Measurements from ENCODE around the gene PPP2R2B. TPM values are rescaled to one million over a fixed set of nuclear protein-coding genes. Genes with fewer than 3 reads are reported as not detected.

PPP2R2B gene
- not detected in 2 replicates for total RNA-seq (2012; rRNA removed)
- polyA plus RNA-seq (2012; rRNA removed): not detected in 2 replicates
- polyA plus RNA-seq (2012; cell fraction: cytosol; rRNA removed): not detected in 2 replicates
- not detected in 2 replicates for polyA plus RNA-seq (2012; cell fraction: nucleus; rRNA removed; ENCODE audit: low replicate concordance)
- percentile 2 among the genes with signal in this experiment for Bru-seq, nascent RNA
- BruChase-seq, experiment 1, labeled RNA remaining after a 6-hour chase: percentile 1 among the genes with signal in this experiment
- BruChase-seq, experiment 2, labeled RNA remaining after a 2-hour chase: percentile 2 among the genes with signal in this experiment
- long read RNA-seq: 0 reads

DNA sequence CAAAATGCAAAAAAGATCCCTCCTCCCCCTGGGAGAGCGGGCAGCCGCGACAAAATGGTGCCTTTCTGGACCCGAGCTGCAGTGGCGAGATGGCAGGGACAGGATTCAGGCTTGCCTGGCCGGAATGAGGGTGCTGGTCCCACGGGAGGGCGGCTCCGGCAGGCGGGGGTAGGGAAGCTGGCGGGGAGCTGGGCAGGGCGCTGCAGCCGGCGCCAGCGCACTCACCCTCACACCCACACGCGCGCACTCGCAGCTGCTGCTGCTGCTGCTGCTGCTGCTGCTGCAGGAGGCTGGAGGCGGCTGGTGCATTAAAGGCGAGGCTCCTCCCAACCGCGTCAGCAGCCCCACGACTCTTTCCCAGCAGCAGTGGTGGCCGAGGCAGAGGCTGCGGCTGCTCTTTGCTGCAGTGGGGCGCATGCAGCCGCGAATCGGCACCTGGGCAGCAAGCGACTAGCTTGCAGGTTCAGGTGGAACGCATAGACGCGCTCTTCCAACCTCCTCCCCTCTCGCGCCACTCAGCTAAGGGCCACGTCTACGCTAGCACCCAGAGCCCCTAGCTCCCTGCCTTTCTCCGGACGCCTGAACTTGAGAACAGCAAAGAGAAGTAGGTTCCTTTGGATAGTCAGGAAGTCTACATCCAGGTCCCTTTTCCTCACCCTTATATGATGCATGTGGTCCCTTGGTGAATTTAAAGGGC, at the start of gene PPP2R2B:
PPP2R2B (minus strand) TSS at position 282 of the 697 bp plus-strand sequence.
- Histone ChIP-seq H3K27me3 (ENCODE audit: control insufficient read depth, insufficient read depth, low read length) (peaks cover 11% of the 10 kb centered on the region), H3K27ac (ENCODE audit: insufficient read depth, low read length) (no peak within 1 kb of the TSS), H2BK5ac (ENCODE audit: low read depth, low read length, poor library complexity, severe bottlenecking) (no peak within 1 kb of the TSS), H2AK9ac (replicated peaks; ENCODE audit: low read depth, low read length, poor library complexity) (no peak within 1 kb of the TSS), H3K9me3 (ENCODE audit: control insufficient read depth, insufficient read depth, low read length) (no peaks in the 10 kb centered on the region), H3K23ac (ENCODE audit: low read depth, low read length) (no peak within 1 kb of the TSS), H4K5ac (ENCODE audit: low read depth, low read length) (no peak within 1 kb of the TSS), H4K20me1 (ENCODE audit: insufficient read depth, low read length) (no peaks in the 10 kb centered on the region), H3K4ac (ENCODE audit: low read depth, low read length) (no peak within 1 kb of the TSS), H2BK20ac (ENCODE audit: low read depth, low read length) (no peak within 1 kb of the TSS), H3K9ac (ENCODE audit: low read depth, low read length) (no peak within 1 kb of the TSS), H2BK15ac (ENCODE audit: low read depth, low read length) (no peak within 1 kb of the TSS), H3K14ac (replicated peaks; ENCODE audit: low read depth, low read length) (no peak within 1 kb of the TSS), H3K18ac (ENCODE audit: low read depth, low read length) (no peak within 1 kb of the TSS), H4K8ac (ENCODE audit: low read depth in 2 of 2, low read length in 2 of 2) (no peak within 1 kb of the TSS), H4K91ac (ENCODE audit: insufficient read depth, low read depth, low read length) (no peak within 1 kb of the TSS), H3K4me1 (ENCODE audit: control insufficient read depth, insufficient read depth, low read length) (no peaks in the 10 kb centered on the region), H3K9me1 (ENCODE audit: insufficient read depth, low read length) (no peaks in the 10 kb centered on the region), H2AK5ac (ENCODE audit: low read depth, low read length) (no peak within 1 kb of the TSS), H3K79me1 (ENCODE audit: low read depth in 1 of 2, low read length in 2 of 2) (no peaks in the 10 kb centered on the region), H3K4me2 (ENCODE audit: low read depth, low read length) (peak within 1 kb of the TSS; percentile 67), H2AFZ (replicated peaks; ENCODE audit: low read length, poor library complexity) (peak within 1 kb of the TSS; percentile 79), H3K36me3 (ENCODE audit: control insufficient read depth, insufficient read depth, low read length) (no peaks in the 10 kb centered on the region), H3K56ac (ENCODE audit: extremely low read depth, insufficient read depth, low read length) (no peak within 1 kb of the TSS), H3K4me3 (ENCODE audit: insufficient read depth, low read depth, low read length) (no peak within 1 kb of the TSS; the same call in 1 of the 2 replicates), H2BK120ac (ENCODE audit: low read depth, low read length) (no peak within 1 kb of the TSS)
- in situ Hi-C loops (cut with MboI; ENCODE audit: low sequenced_read_pairs): no loop called here
- 3% methylated on average over 6 of the region's 40 CpGs; no CpG with 5 or more reads in 1 of the 2 experiments for WGBS, 2 experiments (ENCODE audit: extremely low coverage in 2 of 2, insufficient read length in 1 of 2)
- CTCF ChIA-PET: no interaction called here
- TF ChIP-seq, protein P1, sequence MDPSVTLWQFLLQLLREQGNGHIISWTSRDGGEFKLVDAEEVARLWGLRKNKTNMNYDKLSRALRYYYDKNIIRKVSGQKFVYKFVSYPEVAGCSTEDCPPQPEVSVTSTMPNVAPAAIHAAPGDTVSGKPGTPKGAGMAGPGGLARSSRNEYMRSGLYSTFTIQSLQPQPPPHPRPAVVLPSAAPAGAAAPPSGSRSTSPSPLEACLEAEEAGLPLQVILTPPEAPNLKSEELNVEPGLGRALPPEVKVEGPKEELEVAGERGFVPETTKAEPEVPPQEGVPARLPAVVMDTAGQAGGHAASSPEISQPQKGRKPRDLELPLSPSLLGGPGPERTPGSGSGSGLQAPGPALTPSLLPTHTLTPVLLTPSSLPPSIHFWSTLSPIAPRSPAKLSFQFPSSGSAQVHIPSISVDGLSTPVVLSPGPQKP (IDR thresholded peaks at IDR 0.05; ENCODE audit: borderline replicate concordance, low read depth, low read length): no peak
- TF ChIP-seq MXI1 (IDR thresholded peaks at IDR 0.05; ENCODE audit: borderline replicate concordance, low read depth, low read length) (no peak), POLR2A (IDR thresholded peaks at IDR 0.05; ENCODE audit: low read depth, low read length) (no peak)
- TF ChIP-seq, protein P2, sequence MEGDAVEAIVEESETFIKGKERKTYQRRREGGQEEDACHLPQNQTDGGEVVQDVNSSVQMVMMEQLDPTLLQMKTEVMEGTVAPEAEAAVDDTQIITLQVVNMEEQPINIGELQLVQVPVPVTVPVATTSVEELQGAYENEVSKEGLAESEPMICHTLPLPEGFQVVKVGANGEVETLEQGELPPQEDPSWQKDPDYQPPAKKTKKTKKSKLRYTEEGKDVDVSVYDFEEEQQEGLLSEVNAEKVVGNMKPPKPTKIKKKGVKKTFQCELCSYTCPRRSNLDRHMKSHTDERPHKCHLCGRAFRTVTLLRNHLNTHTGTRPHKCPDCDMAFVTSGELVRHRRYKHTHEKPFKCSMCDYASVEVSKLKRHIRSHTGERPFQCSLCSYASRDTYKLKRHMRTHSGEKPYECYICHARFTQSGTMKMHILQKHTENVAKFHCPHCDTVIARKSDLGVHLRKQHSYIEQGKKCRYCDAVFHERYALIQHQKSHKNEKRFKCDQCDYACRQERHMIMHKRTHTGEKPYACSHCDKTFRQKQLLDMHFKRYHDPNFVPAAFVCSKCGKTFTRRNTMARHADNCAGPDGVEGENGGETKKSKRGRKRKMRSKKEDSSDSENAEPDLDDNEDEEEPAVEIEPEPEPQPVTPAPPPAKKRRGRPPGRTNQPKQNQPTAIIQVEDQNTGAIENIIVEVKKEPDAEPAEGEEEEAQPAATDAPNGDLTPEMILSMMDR (conservative IDR thresholded peaks at IDR 0.05; ENCODE audit: low read depth, low read length): no peak
- POLR2A ChIA-PET (ENCODE audit: unreplicated experiment): no interaction called here
- intact Hi-C loops (cut with micrococcal nuclease): no loop called here
- DNase-seq (peak; percentile 1), ATAC-seq (ENCODE audit: low read depth) (peak; percentile 60; the same call in 1 of the 2 replicates)
- dilution Hi-C loops (cut with HindIII; ENCODE audit: low sequenced_read_pairs, unreplicated experiment): no loop called here
- no TSS peak for BruUV-seq (replicated peaks)
